GM18519 (cell line): ENCODE data around the gene RNF128.
A peak's percentile ranks its signal among the peaks of the same experiment; 100 is the strongest.
"Not testable (repeated sequence)": the region's sequence is repeated elsewhere in the genome, so short reads cannot be mapped to it uniquely, and the experiment has no call there.

Source experiments
- ATAC-seq: cut with Tn5 transposase; IDR thresholded peaks from one replicate; pipeline ENCODE4 v1.9.1; 2021; ENCODE audit warnings: mild to moderate bottlenecking, moderate library complexity; ENCODE audit not compliant: unreplicated experiment, low FRiP score

Gene RNF128

GRCh38 chrX:106742805-106743204 is 16.3 kb downstream of the RNF128 start:
- ATAC-seq = no peak

GRCh38 chrX:106748377-106748776 is 21.9 kb downstream of the RNF128 start:
- no peak for ATAC-seq

GRCh38 chrX:106751407-106751806 is 24.9 kb downstream of the RNF128 start:
- ATAC-seq = no peak

GRCh38 chrX:106752101-106752678 is 25.7 kb downstream of the RNF128 start:
- ATAC-seq = no peak

GRCh38 chrX:106769288-106769687 is 42.8 kb downstream of the RNF128 start:
- ATAC-seq = not testable (repeated sequence)

GRCh38 chrX:106774981-106775380 is 48.5 kb downstream of the RNF128 start:
- ATAC-seq = no peak

- ATAC-seq = no peak
Observed at GRCh38 chrX:106780264-106780663, 53.8 kb downstream of the RNF128 start.

GRCh38 chrX:106780664-106781377 is 54.3 kb downstream of the RNF128 start:
- ATAC-seq = no peak

GRCh38 chrX:106783716-106784115 is 57.2 kb downstream of the RNF128 start:
- ATAC-seq = no peak

- ATAC-seq = no peak
Observed at GRCh38 chrX:106791495-106791894, 65.0 kb downstream of the RNF128 start.

- ATAC-seq = peak; percentile 40
Observed at GRCh38 chrX:106802063-106802387, 75.5 kb downstream of the RNF128 start.

GRCh38 chrX:106802388-106803275 is 76.1 kb downstream of the RNF128 start, which contains the start of gene TBC1D8B:
Gene TBC1D8B (plus strand): TSS chrX:106802673. CDS start chrX:106802854, 181 bp downstream.
- ATAC-seq = peak; percentile 97

- ATAC-seq = no peak
Observed at GRCh38 chrX:106811131-106811910, 84.8 kb downstream of the RNF128 start.

GRCh38 chrX:106812930-106813329 is 86.4 kb downstream of the RNF128 start:
- ATAC-seq = not testable (repeated sequence)

- not testable (repeated sequence) for ATAC-seq
Observed at GRCh38 chrX:106814093-106814492, 87.6 kb downstream of the RNF128 start.
